ENCODE data around the gene ZNF688.
A peak's percentile ranks its signal among the peaks of the same experiment; 100 is the strongest.

The ZNF688 gene

GRCh38 chr16:30585022-30585399 lies 13.5 kb upstream of the ZNF688 start:
- DNase-seq, result no peak

GRCh38 chr16:30582611-30583340 lies 11.3 kb upstream of the ZNF688 start:
- no peak for DNase-seq

- DNase-seq, result no peak
These were observed 9.9 kb upstream of the ZNF688 start for GRCh38 chr16:30581457-30581856.

- DNase-seq, result no peak
These were observed 3.2 kb upstream of the ZNF688 start for GRCh38 chr16:30574678-30575077.

- DNase-seq, result no peak
These were observed 674 bp downstream of the ZNF688 start for GRCh38 chr16:30570636-30571444.

- DNase-seq, result no peak
These were observed 1.5 kb downstream of the ZNF688 start for GRCh38 chr16:30569746-30570635.

GRCh38 chr16:30569281-30569680 lies 2.2 kb downstream of the ZNF688 start:
- DNase-seq, result no peak

GRCh38 chr16:30567991-30568638 lies 3.4 kb downstream of the ZNF688 start:
- no peak for DNase-seq

- DNase-seq, result peak; percentile 65
These were observed 4.1 kb downstream of the ZNF688 start for GRCh38 chr16:30567160-30567990.

GRCh38 chr16:30566531-30566930 lies 5.0 kb downstream of the ZNF688 start:
- DNase-seq, result no peak

GRCh38 chr16:30565984-30566383 lies 5.5 kb downstream of the ZNF688 start:
- DNase-seq, result no peak

- no peak for DNase-seq
These were observed 6.0 kb downstream of the ZNF688 start for GRCh38 chr16:30565526-30565925.

GRCh38 chr16:30562021-30562420 lies 9.5 kb downstream of the ZNF688 start:
- DNase-seq, result no peak

GRCh38 chr16:30561089-30561816 lies 10.3 kb downstream of the ZNF688 start:
- DNase-seq, result no peak

- DNase-seq, result no peak
These were observed 11.8 kb downstream of the ZNF688 start for GRCh38 chr16:30559690-30560089.

GRCh38 chr16:30558789-30559377 lies 12.6 kb downstream of the ZNF688 start:
- DNase-seq, result no peak

- peak; percentile 94 for DNase-seq
These were observed 13.3 kb downstream of the ZNF688 start, which contains the start of gene ZNF764 for GRCh38 chr16:30557957-30558788. ZNF764 (minus strand) TSS chr16:30558374; CDS start chr16:30558182, 192 bp downstream.

- no peak for DNase-seq
These were observed 13.9 kb downstream of the ZNF688 start for GRCh38 chr16:30557707-30557956.

- no peak for DNase-seq
These were observed 15.4 kb downstream of the ZNF688 start for GRCh38 chr16:30556125-30556473.

Data from stimulated activated CD4-positive, alpha-beta T cell treated with anti-CD3 and anti-CD28 coated beads, Interleukin-4, amount 100 ng/mL, for 1 hour (primary cell).